A549 (cell line): ENCODE results near the gene MEX3C.

ENCODE experiments used
- CEBPB ChIP-seq, 2 experiments: fragments of >200 bp in 1 of 2; sonication (Bioruptor Twin) in 1 of 2; formaldehyde crosslinking in 1 of 2; IDR thresholded peaks; 2 replicates each; pipeline ENCODE4 v1.6.1; 2012 to 2016
- EP300 ChIP-seq, 2 experiments: fragments of >200 bp; sonication (Bioruptor Twin); formaldehyde crosslinking; IDR thresholded peaks; 2 replicates in 1 of 2; 3 replicates in 1 of 2; pipeline ENCODE4 v1.6.1; 2016 to 2017
- MAFK ChIP-seq: fragments of 450-650 bp; IDR thresholded peaks from 2 replicates; pipeline ENCODE4 v1.6.1; 2014; ENCODE audit not compliant: partially characterized antibody
- MAZ ChIP-seq: fragments of 150-350 bp; IDR thresholded peaks from 2 replicates; pipeline ENCODE4 v1.6.1; 2014; ENCODE audit warnings: antibody characterized with exemption, low read depth, low read length, borderline replicate concordance
- NPAS2 ChIP-seq: fragments of 250-450 bp; sonication (Bioruptor Pico); IDR thresholded peaks from 2 replicates; pipeline ENCODE4 v1.8.0; 2022; ENCODE audit warnings: mild to moderate bottlenecking, moderate library complexity, borderline replicate concordance
- NR3C1 ChIP-seq: fragments of >200 bp; sonication (Bioruptor Twin); formaldehyde crosslinking; IDR thresholded peaks from 3 replicates; pipeline ENCODE4 v1.6.1; 2017
- POLR2A ChIP-seq: IDR thresholded peaks from 2 replicates; pipeline ENCODE4 v1.6.1; 2012; ENCODE audit warnings: mild to moderate bottlenecking, low read length
- RCOR1 ChIP-seq: fragments of 150-350 bp; IDR thresholded peaks from 2 replicates; pipeline ENCODE4 v1.6.1; 2014; ENCODE audit warnings: antibody characterized with exemption, low read length, low read depth
- ZFP36 ChIP-seq: fragments of 450-650 bp; IDR thresholded peaks from 2 replicates; pipeline ENCODE4 v1.6.1; 2014; ENCODE audit warnings: borderline replicate concordance; ENCODE audit not compliant: partially characterized antibody
- TF ChIP-seq, protein P1 (sequence below): fragments of >200 bp; sonication (Bioruptor Twin); formaldehyde crosslinking; IDR thresholded peaks from 3 replicates; pipeline ENCODE4 v1.5.1; 2016
- TF ChIP-seq, protein P2 (sequence below): fragments of 450-650 bp; IDR thresholded peaks from 2 replicates; pipeline ENCODE4 v1.6.1; 2014; ENCODE audit warnings: antibody characterized with exemption
- TF ChIP-seq, protein P3 (sequence below): fragments of 200-600 bp; sonication (generic); IDR thresholded peaks from 2 replicates; pipeline ENCODE4 v1.6.1; 2016; ENCODE audit warnings: antibody characterized with exemption, mild to moderate bottlenecking, moderate library complexity

DNA sequence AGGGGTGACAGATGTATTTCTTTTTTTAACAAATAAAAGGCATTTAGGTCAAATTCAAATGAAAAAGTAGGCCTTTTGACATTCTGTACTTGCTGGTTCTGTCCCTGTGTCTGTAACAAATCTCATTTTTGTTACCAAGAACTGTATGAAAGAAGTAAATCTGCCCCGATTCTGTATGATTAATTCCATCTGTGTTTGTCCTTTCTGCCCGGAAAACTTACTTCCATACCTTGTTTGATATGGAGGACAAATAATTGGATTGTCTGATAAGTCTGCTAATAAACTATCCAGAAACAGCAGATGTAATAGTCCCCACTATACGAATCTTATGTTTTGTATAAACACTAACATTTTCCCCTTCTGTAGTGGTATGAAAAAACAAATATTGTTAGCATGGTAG lies 69.8 kb downstream of the MEX3C start:
- TF ChIP-seq ZFP36: no peak
- TF ChIP-seq EP300 (IDR thresholded peaks at IDR 0.05): no peak
- TF ChIP-seq POLR2A: no peak
- no peak for TF ChIP-seq MAFK
- TF ChIP-seq, protein P1, sequence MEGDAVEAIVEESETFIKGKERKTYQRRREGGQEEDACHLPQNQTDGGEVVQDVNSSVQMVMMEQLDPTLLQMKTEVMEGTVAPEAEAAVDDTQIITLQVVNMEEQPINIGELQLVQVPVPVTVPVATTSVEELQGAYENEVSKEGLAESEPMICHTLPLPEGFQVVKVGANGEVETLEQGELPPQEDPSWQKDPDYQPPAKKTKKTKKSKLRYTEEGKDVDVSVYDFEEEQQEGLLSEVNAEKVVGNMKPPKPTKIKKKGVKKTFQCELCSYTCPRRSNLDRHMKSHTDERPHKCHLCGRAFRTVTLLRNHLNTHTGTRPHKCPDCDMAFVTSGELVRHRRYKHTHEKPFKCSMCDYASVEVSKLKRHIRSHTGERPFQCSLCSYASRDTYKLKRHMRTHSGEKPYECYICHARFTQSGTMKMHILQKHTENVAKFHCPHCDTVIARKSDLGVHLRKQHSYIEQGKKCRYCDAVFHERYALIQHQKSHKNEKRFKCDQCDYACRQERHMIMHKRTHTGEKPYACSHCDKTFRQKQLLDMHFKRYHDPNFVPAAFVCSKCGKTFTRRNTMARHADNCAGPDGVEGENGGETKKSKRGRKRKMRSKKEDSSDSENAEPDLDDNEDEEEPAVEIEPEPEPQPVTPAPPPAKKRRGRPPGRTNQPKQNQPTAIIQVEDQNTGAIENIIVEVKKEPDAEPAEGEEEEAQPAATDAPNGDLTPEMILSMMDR: no peak
- no peak for TF ChIP-seq MAZ
- TF ChIP-seq, protein P2, sequence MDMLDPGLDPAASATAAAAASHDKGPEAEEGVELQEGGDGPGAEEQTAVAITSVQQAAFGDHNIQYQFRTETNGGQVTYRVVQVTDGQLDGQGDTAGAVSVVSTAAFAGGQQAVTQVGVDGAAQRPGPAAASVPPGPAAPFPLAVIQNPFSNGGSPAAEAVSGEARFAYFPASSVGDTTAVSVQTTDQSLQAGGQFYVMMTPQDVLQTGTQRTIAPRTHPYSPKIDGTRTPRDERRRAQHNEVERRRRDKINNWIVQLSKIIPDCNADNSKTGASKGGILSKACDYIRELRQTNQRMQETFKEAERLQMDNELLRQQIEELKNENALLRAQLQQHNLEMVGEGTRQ: no peak
- no peak for TF ChIP-seq NPAS2 (CRISPR knock-in tag)
- TF ChIP-seq CEBPB (IDR thresholded peaks at IDR 0.05): no peak
- TF ChIP-seq, protein P3, sequence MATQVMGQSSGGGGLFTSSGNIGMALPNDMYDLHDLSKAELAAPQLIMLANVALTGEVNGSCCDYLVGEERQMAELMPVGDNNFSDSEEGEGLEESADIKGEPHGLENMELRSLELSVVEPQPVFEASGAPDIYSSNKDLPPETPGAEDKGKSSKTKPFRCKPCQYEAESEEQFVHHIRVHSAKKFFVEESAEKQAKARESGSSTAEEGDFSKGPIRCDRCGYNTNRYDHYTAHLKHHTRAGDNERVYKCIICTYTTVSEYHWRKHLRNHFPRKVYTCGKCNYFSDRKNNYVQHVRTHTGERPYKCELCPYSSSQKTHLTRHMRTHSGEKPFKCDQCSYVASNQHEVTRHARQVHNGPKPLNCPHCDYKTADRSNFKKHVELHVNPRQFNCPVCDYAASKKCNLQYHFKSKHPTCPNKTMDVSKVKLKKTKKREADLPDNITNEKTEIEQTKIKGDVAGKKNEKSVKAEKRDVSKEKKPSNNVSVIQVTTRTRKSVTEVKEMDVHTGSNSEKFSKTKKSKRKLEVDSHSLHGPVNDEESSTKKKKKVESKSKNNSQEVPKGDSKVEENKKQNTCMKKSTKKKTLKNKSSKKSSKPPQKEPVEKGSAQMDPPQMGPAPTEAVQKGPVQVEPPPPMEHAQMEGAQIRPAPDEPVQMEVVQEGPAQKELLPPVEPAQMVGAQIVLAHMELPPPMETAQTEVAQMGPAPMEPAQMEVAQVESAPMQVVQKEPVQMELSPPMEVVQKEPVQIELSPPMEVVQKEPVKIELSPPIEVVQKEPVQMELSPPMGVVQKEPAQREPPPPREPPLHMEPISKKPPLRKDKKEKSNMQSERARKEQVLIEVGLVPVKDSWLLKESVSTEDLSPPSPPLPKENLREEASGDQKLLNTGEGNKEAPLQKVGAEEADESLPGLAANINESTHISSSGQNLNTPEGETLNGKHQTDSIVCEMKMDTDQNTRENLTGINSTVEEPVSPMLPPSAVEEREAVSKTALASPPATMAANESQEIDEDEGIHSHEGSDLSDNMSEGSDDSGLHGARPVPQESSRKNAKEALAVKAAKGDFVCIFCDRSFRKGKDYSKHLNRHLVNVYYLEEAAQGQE: no peak
- TF ChIP-seq RCOR1: no peak
- TF ChIP-seq NR3C1: no peak
